ENCODE data around the gene A4GALT.

A4GALT gene

DNA sequence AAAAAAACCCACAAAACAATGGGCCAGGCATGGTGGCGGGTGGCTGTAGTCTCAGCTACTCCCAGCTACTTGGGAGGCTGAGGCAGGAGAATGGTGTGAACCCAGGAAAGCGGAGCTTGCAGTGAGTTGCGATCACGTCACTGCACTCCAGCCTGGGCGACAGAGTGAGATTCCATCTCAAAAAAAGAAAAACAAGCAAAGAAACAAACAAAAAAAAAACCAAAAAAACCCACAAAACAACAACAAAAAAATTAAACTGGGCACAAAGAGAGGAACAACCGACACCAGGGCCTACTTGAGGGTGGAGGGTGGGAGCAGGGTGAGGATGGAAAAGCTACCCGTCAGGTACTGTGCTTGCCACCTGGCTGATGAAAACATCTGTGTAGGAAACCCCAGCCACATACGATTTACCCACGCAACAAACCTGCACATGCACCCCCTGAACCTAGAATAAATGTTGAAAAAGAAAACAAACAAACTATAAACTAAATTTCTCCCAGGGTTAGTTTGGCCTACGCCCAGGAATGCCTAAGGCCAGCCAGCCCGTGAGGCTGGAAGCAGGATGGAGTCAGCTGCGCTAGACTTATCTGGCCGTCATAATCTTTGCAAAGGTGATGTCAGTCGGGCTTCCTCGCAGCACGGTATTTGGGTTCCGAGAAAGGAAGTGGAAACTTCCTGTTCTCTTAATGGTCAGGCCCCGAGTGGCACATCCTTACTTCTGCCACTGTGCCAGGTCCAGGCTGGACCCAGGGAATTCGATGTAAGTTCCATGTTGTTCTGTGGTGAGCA is 49.6 kb downstream of the A4GALT start:
- TF ChIP-seq POLR2AphosphoS5 (IDR thresholded peaks at IDR 0.05; ENCODE audit: low read depth, low read length) = no peak
- TF ChIP-seq, protein P1, sequence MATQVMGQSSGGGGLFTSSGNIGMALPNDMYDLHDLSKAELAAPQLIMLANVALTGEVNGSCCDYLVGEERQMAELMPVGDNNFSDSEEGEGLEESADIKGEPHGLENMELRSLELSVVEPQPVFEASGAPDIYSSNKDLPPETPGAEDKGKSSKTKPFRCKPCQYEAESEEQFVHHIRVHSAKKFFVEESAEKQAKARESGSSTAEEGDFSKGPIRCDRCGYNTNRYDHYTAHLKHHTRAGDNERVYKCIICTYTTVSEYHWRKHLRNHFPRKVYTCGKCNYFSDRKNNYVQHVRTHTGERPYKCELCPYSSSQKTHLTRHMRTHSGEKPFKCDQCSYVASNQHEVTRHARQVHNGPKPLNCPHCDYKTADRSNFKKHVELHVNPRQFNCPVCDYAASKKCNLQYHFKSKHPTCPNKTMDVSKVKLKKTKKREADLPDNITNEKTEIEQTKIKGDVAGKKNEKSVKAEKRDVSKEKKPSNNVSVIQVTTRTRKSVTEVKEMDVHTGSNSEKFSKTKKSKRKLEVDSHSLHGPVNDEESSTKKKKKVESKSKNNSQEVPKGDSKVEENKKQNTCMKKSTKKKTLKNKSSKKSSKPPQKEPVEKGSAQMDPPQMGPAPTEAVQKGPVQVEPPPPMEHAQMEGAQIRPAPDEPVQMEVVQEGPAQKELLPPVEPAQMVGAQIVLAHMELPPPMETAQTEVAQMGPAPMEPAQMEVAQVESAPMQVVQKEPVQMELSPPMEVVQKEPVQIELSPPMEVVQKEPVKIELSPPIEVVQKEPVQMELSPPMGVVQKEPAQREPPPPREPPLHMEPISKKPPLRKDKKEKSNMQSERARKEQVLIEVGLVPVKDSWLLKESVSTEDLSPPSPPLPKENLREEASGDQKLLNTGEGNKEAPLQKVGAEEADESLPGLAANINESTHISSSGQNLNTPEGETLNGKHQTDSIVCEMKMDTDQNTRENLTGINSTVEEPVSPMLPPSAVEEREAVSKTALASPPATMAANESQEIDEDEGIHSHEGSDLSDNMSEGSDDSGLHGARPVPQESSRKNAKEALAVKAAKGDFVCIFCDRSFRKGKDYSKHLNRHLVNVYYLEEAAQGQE (IDR thresholded peaks at IDR 0.05; ENCODE audit: insufficient read depth in 1 of 2, low read depth in 2 of 2, low read length in 2 of 2) = no peak

DNA sequence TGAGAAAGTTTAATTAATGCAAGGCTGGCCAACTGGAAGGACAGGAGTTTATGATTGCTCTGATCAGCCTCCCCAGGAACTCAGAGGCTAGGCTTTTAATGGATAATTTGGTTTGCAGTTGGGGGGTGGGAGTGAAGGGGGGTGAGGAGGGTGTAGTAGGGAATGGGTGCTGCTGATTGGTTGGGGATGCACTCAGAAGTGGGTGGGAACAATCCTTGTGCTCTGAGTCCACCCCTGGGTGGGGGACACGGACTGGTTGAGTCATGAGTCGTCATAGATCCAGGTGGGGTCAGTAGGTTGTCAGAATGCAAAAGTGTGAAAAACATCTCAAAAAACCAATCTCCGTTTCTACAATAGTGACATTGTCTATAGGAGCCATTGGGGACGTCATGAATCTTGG is 50.6 kb downstream of the A4GALT start:
- TF ChIP-seq SIN3A (IDR thresholded peaks at IDR 0.05; ENCODE audit: borderline replicate concordance, insufficient read depth, low read length) (no peak), FOXP2 (optimal IDR thresholded peaks at IDR 0.05; ENCODE audit: borderline replicate concordance, extremely low read depth, extremely low read length, insufficient read depth) (no peak), POLR2AphosphoS5 (IDR thresholded peaks at IDR 0.05; ENCODE audit: low read depth, low read length) (no peak)
- TF ChIP-seq, protein P1 (IDR thresholded peaks at IDR 0.05; ENCODE audit: insufficient read depth in 1 of 2, low read depth in 2 of 2, low read length in 2 of 2) = no peak

- no peak for TF ChIP-seq POLR2AphosphoS5 (IDR thresholded peaks at IDR 0.05; ENCODE audit: low read depth, low read length)
- TF ChIP-seq, protein P1 (IDR thresholded peaks at IDR 0.05; ENCODE audit: insufficient read depth in 1 of 2, low read depth in 2 of 2, low read length in 2 of 2) = no peak
- TF ChIP-seq SIN3A (IDR thresholded peaks at IDR 0.05; ENCODE audit: borderline replicate concordance, insufficient read depth, low read length) = no peak
- TF ChIP-seq TAF1 (IDR thresholded peaks at IDR 0.05; ENCODE audit: borderline replicate concordance, insufficient read depth, low read length) = no peak
- no peak for TF ChIP-seq FOXP2 (optimal IDR thresholded peaks at IDR 0.05; ENCODE audit: borderline replicate concordance, extremely low read depth, extremely low read length, insufficient read depth)
These were observed 55.5 kb downstream of the A4GALT start for GRCh38 chr22:42664976-42665831.

DNA sequence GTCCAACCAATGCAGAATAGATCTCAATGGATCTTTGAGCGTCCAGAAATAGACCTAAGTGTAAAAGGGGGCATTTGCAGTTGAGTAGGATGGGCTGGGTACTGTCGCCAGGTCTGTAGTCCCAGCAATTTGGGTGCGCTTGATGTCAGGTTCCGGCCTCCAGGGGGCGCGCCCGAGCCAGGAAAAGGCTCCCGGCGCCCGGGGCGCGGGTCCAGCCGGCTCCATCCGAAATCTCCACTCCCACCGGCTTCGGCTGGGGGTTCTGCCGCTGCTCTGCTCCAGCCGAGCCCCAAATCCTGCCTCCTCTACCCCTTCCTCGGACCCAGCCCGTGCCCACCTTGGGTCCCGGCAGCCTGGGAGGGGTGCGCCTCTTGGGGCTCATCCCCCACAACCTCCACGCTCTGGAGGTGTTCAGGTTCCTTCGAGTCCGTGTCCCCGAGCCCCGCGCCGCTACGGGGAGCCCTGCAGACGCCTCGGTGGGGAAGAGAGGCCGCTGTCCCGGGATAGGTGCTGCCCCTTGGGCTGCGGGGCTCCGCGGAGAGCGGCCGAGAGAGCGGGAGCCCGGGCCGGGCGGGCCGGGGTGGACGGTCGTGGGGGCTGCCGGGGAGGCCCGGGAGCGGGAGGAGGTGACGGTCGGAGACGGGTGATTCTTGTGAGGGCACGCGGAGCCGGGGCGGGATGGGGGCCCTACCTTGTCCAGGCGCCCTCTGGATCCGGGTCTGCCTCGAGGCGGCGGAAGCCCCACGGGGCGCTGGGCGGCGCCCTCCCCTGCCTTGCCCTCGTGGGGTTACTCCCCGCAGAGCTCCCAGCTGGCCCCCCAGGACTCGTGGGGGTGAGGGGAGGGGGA is 58.5 kb downstream of the A4GALT start:
- TF ChIP-seq FOXP2 (optimal IDR thresholded peaks at IDR 0.05; ENCODE audit: borderline replicate concordance, extremely low read depth, extremely low read length, insufficient read depth) (no peak), SIN3A (IDR thresholded peaks at IDR 0.05; ENCODE audit: borderline replicate concordance, insufficient read depth, low read length) (no peak)

DNA sequence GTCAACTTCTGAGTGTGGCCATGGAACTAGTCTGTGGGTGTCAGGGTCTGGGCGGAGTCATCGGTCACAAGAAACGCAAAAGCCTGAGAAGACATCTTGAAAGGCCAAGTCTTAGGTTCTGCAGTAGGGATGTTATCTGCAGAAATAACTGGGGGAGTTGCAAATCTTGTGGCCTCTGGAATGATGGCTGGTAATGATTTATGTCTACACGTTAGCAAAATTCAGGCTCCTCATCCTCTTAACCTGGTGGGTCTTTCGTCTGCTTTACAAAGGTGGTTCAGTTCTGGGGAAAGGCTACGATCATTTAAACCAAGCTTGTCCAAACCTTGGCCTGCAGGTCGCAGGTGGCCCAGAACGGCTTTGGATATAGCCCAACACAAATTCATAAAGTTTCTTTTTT is 64.1 kb downstream of the A4GALT start:
- TF ChIP-seq SIN3A (IDR thresholded peaks at IDR 0.05; ENCODE audit: borderline replicate concordance, insufficient read depth, low read length) = no peak
- TF ChIP-seq, protein P1 (IDR thresholded peaks at IDR 0.05; ENCODE audit: insufficient read depth in 1 of 2, low read depth in 2 of 2, low read length in 2 of 2) = no peak
- TF ChIP-seq TAF1 (IDR thresholded peaks at IDR 0.05; ENCODE audit: borderline replicate concordance, insufficient read depth, low read length) = no peak
- no peak for TF ChIP-seq FOXP2 (optimal IDR thresholded peaks at IDR 0.05; ENCODE audit: borderline replicate concordance, extremely low read depth, extremely low read length, insufficient read depth)
- no peak for TF ChIP-seq POLR2AphosphoS5 (IDR thresholded peaks at IDR 0.05; ENCODE audit: low read depth, low read length)
